CD4-positive, alpha-beta T cell treated with Interleukin-6 for 4 hours (primary cell): ENCODE data around the gene RMRP.
A peak's percentile ranks its signal among the peaks of the same experiment; 100 is the strongest.

Experiments used
- DNase-seq: peaks from one replicate; pipeline ENCODE4 v3.0.0-alpha.2; 2020; ENCODE audit warnings: mixed read lengths

RMRP gene

GRCh38 chr9:35686222-35687203 lies 28.7 kb upstream of the RMRP start:
- no peak for DNase-seq

- no peak for DNase-seq
Observed at GRCh38 chr9:35685506-35685905, 27.7 kb upstream of the RMRP start.

- no peak for DNase-seq
Observed at GRCh38 chr9:35684921-35685320, 27.1 kb upstream of the RMRP start.

- DNase-seq = no peak
Observed at GRCh38 chr9:35683323-35683722, 25.5 kb upstream of the RMRP start.

GRCh38 chr9:35682520-35683315 lies 24.9 kb upstream of the RMRP start:
- DNase-seq = no peak

GRCh38 chr9:35682051-35682450 lies 24.2 kb upstream of the RMRP start:
- DNase-seq = no peak

- DNase-seq = no peak
Observed at GRCh38 chr9:35681341-35682002, 23.7 kb upstream of the RMRP start.

- no peak for DNase-seq
Observed at GRCh38 chr9:35680331-35681105, 22.7 kb upstream of the RMRP start.

- DNase-seq = no peak
Observed at GRCh38 chr9:35679766-35680330, 22.0 kb upstream of the RMRP start.

- no peak for DNase-seq
Observed at GRCh38 chr9:35679091-35679490, 21.3 kb upstream of the RMRP start.

- peak; percentile 41 for DNase-seq
Observed at GRCh38 chr9:35675732-35676392, 18.0 kb upstream of the RMRP start.

- no peak for DNase-seq
Observed at GRCh38 chr9:35675204-35675603, 17.4 kb upstream of the RMRP start.

GRCh38 chr9:35674025-35674361 lies 16.2 kb upstream of the RMRP start:
- DNase-seq = no peak

GRCh38 chr9:35673132-35674024 lies 15.6 kb upstream of the RMRP start, which contains the start of gene CA9:
Gene CA9 (plus strand): TSS chr9:35673928. CDS start chr9:35673960, 32 bp downstream.
- no peak for DNase-seq

GRCh38 chr9:35669331-35670145 lies 11.7 kb upstream of the RMRP start:
- DNase-seq = no peak

- DNase-seq = no peak
Observed at GRCh38 chr9:35667939-35668338, 10.1 kb upstream of the RMRP start.

- no peak for DNase-seq
Observed at GRCh38 chr9:35666549-35666948, 8.7 kb upstream of the RMRP start.

GRCh38 chr9:35666045-35666444 lies 8.2 kb upstream of the RMRP start:
- DNase-seq = no peak

- no peak for DNase-seq
Observed at GRCh38 chr9:35665471-35665818, 7.6 kb upstream of the RMRP start.
